Measurements from ENCODE around the gene TRPV6.

DNA sequence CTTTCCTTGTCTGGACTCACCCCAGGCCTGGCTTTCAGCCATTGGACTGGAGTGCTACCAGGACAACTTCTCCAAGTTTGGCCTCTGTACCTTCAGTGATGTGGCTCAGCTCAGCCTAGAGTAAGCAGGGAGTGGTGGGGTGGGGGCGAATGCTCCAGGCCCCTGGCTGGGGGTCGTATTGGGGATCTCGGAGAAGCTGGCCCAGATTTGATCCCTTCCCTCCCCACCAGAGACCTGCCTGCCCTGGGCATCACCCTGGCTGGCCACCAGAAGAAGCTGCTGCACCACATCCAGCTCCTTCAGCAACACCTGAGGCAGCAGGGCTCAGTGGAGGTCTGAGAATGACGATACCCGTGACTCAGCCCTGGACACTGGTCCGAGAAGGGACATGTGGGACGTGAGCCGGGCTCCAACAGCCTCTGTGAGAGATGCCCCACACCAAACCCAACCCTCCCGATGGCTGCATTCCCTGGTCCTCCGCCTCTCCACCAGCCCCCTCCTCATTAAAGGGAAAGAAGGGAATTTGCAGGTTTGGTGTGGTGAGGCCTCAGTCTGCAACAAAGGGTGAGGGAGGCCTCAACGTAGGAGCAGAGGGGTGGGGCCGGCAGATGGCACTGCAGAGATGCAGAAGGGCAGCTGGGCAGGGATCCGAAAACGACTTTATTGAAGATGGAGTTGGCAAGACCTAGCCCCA, 14.8 kb downstream of the TRPV6 start:
- TF ChIP-seq POLR2A (IDR thresholded peaks at IDR 0.05; ENCODE audit: borderline replicate concordance, extremely low read depth, insufficient read depth, insufficient read length) (no peak), EZH2 (IDR thresholded peaks at IDR 0.05) (no peak), EGR1 (IDR thresholded peaks at IDR 0.05; ENCODE audit: low read depth) (no peak), POLR2AphosphoS5 (IDR thresholded peaks at IDR 0.05; ENCODE audit: low read depth, low read length) (no peak), YY1 (IDR thresholded peaks at IDR 0.05; ENCODE audit: extremely low read depth, insufficient replicate concordance, low read depth, low read length) (no peak), JUND (IDR thresholded peaks at IDR 0.05) (no peak), TCF7L2 (IDR thresholded peaks at IDR 0.05; ENCODE audit: borderline replicate concordance, extremely low read depth, insufficient read depth, insufficient read length) (no peak), RAD21 (IDR thresholded peaks at IDR 0.05; ENCODE audit: low read depth) (no peak)
- TF ChIP-seq, protein P1, sequence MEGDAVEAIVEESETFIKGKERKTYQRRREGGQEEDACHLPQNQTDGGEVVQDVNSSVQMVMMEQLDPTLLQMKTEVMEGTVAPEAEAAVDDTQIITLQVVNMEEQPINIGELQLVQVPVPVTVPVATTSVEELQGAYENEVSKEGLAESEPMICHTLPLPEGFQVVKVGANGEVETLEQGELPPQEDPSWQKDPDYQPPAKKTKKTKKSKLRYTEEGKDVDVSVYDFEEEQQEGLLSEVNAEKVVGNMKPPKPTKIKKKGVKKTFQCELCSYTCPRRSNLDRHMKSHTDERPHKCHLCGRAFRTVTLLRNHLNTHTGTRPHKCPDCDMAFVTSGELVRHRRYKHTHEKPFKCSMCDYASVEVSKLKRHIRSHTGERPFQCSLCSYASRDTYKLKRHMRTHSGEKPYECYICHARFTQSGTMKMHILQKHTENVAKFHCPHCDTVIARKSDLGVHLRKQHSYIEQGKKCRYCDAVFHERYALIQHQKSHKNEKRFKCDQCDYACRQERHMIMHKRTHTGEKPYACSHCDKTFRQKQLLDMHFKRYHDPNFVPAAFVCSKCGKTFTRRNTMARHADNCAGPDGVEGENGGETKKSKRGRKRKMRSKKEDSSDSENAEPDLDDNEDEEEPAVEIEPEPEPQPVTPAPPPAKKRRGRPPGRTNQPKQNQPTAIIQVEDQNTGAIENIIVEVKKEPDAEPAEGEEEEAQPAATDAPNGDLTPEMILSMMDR (IDR thresholded peaks at IDR 0.05 in 2 of 3, conservative IDR thresholded peaks at IDR 0.05 in 1 of 3; ENCODE audit: borderline replicate concordance in 1 of 3, insufficient read depth in 1 of 3, low read depth in 2 of 3, low read length in 2 of 3): no peak
